Naive thymus-derived CD4-positive, alpha-beta T cell (primary cell): ENCODE measurements around the gene LRPAP1. TPM values are rescaled to one million over a fixed set of nuclear protein-coding genes. Genes with fewer than 3 reads are reported as not detected.
"Not testable (repeated sequence)": the region's sequence is repeated elsewhere in the genome, so short reads cannot be mapped to it uniquely, and the experiment has no call there.

Experiments
- ATAC-seq: fragments of 150-1000 bp; cut with Tn5 transposase; 2 replicates; pipeline ENCODE4 v1.10.0; 2021; ENCODE audit warnings: mild to moderate bottlenecking, moderate library complexity
- CTCF ChIA-PET: fragments of 350-600 bp; sonication (Branson Sonifier 250); formaldehyde crosslinking; loops from one replicate; lab custom pipeline; 2021; ENCODE audit warnings: antibody characterized with exemption; lab: Charles Lee
- POLR2A ChIA-PET: fragments of 350-600 bp; sonication (Branson Sonifier 250); formaldehyde crosslinking; loops from one replicate; lab custom pipeline; 2021; ENCODE audit warnings: antibody characterized with exemption, inconsistent platforms; lab: Charles Lee
- DNase-seq, 9 donors: peaks; one replicate each; pipeline versions ENCODE4 v3.0.0 to v3.0.0-alpha.2; 2020 to 2022; ENCODE audit warnings: mixed read lengths in 1 of 9
- H3K27ac ChIP-seq: one replicate; pipeline ENCODE4 v1.7.0; 2013; ENCODE audit warnings: mild to moderate bottlenecking, low read depth, low read length, moderate library complexity
- H3K27me3 ChIP-seq, 2 donors: one replicate each; pipeline ENCODE4 v1.7.0; 2013; ENCODE audit warnings: low read length in 2 of 2, mild to moderate bottlenecking in 2 of 2, moderate library complexity in 2 of 2; ENCODE audit not compliant: control insufficient read depth in 2 of 2, insufficient read depth in 2 of 2
- H3K36me3 ChIP-seq, 3 experiments: 1 replicate in 2 of 3; 2 replicates in 1 of 3; pipeline ENCODE4 v1.7.0; 2013; ENCODE audit warnings: low read length in 3 of 3, mild to moderate bottlenecking in 3 of 3, moderate library complexity in 1 of 3; ENCODE audit not compliant: insufficient read depth in 3 of 3, control insufficient read depth in 2 of 3
- H3K4me1 ChIP-seq, 2 donors: one replicate each; pipeline ENCODE4 v1.7.0; 2013; ENCODE audit warnings: low read length in 2 of 2, mild to moderate bottlenecking in 2 of 2, moderate library complexity in 1 of 2; ENCODE audit not compliant: control insufficient read depth in 2 of 2, insufficient read depth in 2 of 2
- H3K4me3 ChIP-seq: 2 replicates; pipeline ENCODE4 v1.7.0; 2013; ENCODE audit warnings: mild to moderate bottlenecking, low read length
- H3K9me3 ChIP-seq, 3 experiments: 1 replicate in 2 of 3; 2 replicates in 1 of 3; pipeline ENCODE4 v1.7.0; 2013; ENCODE audit warnings: low read length in 3 of 3; ENCODE audit not compliant: control insufficient read depth in 2 of 3
- H3K27ac Mint-ChIP-seq, 9 donors: one replicate each; pipeline ENCODE4 v1.8.0; 2020 to 2022; ENCODE audit warnings: mixed read lengths in 9 of 9, mild to moderate bottlenecking in 8 of 9, moderate library complexity in 5 of 9, inconsistent platforms in 2 of 9
- H3K27me3 Mint-ChIP-seq, 5 donors: one replicate each; pipeline ENCODE4 v1.8.0; 2021 to 2022; ENCODE audit warnings: mixed read lengths in 5 of 5, mild to moderate bottlenecking in 1 of 5
- H3K36me3 Mint-ChIP-seq, 5 donors: one replicate each; pipeline ENCODE4 v1.8.0; 2020 to 2022; ENCODE audit warnings: mixed read lengths in 5 of 5, mild to moderate bottlenecking in 3 of 5, inconsistent platforms in 1 of 5
- H3K4me1 Mint-ChIP-seq, 7 donors: one replicate each; pipeline ENCODE4 v1.8.0; 2020 to 2022; ENCODE audit warnings: mixed read lengths in 7 of 7, mild to moderate bottlenecking in 3 of 7, inconsistent platforms in 1 of 7
- H3K4me3 Mint-ChIP-seq, 10 donors: one replicate each; pipeline ENCODE4 v1.8.0; 2020 to 2022; ENCODE audit warnings: mild to moderate bottlenecking in 10 of 10, mixed read lengths in 10 of 10, moderate library complexity in 6 of 10, inconsistent platforms in 2 of 10
- H3K9me3 Mint-ChIP-seq, 11 donors: one replicate each; pipeline ENCODE4 v1.8.0; 2020 to 2022; ENCODE audit warnings: mixed read lengths in 11 of 11, mild to moderate bottlenecking in 4 of 11, inconsistent platforms in 1 of 11, moderate library complexity in 1 of 11
- intact Hi-C, 2 donors: fragments of 100-400 bp; cut with micrococcal nuclease; formaldehyde crosslinking; loops; one replicate each; pipeline ENCODE4 v1.15.1; 2023
- polyA plus RNA-seq, 2 donors: library from polyadenylated mRNA; unstranded; fragments of 300-500 nt; fragmentation: Illumina TruSeq; gene quantifications; one replicate each; pipeline ENCODE4 v1.2.3, GENCODE V29; 2021
- total RNA-seq, 6 experiments: library from RNA in 5 of 6; stranded (reverse) in 5 of 6; gene quantifications; 1 replicate in 5 of 6; 2 replicates in 1 of 6; pipeline ENCODE4 v1.2.3 and lab custom pipeline; 2021 to 2026

Gene LRPAP1, protein sequence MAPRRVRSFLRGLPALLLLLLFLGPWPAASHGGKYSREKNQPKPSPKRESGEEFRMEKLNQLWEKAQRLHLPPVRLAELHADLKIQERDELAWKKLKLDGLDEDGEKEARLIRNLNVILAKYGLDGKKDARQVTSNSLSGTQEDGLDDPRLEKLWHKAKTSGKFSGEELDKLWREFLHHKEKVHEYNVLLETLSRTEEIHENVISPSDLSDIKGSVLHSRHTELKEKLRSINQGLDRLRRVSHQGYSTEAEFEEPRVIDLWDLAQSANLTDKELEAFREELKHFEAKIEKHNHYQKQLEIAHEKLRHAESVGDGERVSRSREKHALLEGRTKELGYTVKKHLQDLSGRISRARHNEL
- total RNA-seq (10 to 100 TPM; 65.2 to 88.6 (median 79.4) TPM), polyA plus RNA-seq (100 to 1,000 TPM; 103 to 126 TPM), total RNA-seq (lab: John Stamatoyannopoulos, UW) (141 reads per million, percentile 89 among the genes with 10 or more reads in this experiment)

DNA sequence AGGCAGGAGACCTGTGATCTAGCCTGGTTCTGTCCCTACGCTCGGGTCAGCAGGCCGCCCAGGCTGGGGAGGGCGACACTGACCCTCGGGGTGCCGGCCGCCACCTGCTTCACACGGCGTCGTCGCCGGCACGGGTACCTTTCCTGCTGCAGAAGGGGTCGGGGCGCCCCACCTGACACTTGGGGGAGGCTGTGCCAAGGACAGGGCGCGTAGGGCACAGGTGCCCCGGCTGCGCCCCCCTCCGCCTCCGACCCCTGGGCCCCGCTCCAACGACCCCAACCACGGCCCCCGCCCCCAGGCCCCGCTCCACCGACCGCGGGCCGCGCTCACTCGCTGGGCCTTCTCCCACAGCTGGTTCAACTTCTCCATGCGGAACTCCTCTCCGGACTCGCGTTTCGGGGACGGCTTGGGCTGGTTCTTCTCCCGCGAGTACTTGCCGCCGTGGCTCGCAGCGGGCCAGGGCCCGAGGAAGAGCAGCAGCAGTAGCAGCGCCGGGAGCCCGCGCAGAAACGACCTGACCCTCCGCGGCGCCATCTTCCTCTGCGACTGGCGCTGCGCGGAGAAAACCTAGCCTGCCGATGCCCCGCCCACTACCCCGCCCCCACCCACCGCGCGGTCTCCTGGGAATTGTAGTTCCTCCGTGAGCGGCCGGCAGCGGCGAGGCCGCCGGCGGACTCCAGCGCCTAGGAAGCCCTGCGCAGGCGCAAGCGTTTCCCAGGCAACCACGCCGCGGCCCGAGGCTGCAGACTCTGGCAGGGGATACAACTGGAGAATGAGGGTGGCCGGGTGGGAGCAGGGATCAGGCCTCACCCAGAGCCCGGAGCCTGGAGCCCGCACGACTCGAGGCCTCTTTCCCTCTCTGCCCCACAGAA lies at the start of gene LRPAP1:
Gene LRPAP1, minus strand, starts transcription at position 544 of the 872 bp plus-strand sequence. Its CDS starts 10 bp downstream, at position 534.
- Mint-ChIP-seq H3K27me3 (peaks cover 5 to 10% (median 6%) of the 10 kb centered on the region in 5 donors), H3K27ac (peak within 1 kb of the TSS; percentile 91 to 99 (median 95)), H3K4me1 (peaks cover 18 to 50% (median 39%) of the 10 kb centered on the region in 7 donors), H3K9me3 (peaks cover 0 to 11% (median 5%) of the 10 kb centered on the region in 11 donors), H3K36me3 (peaks cover 0 to 5% (median 3%) of the 10 kb centered on the region in 5 donors), H3K4me3 (peak within 1 kb of the TSS; percentile 95 to 100 (median 99))
- Histone ChIP-seq H3K36me3 (peaks cover 0 to 27% (median 4%) of the 10 kb centered on the region in 3 experiments), H3K4me1 (peaks cover 16 to 32% of the 10 kb centered on the region in 2 donors), H3K27ac (peak within 1 kb of the TSS; percentile 84), H3K27me3 (no peaks in the 10 kb centered on the region), H3K4me3 (peak within 1 kb of the TSS; percentile 83), H3K9me3 (no peaks in the 10 kb centered on the region)
- DNase-seq (peak; percentile 69 to 92 (median 78)), ATAC-seq (peak; percentile 96)
- POLR2A ChIA-PET: interaction anchor here (0.5 kb wide), 1 partner anchor 1042 kb away, joined by 4 read pairs; no protein-coding TSS in a partner anchor
- intact Hi-C loops: loop anchor here (1.0 to 5.0 kb wide), 5 partner anchors 230 to 1290 kb away; partner anchors contain the start of genes GRK4 (in 2 of the 2), NOP14 (in 2 of the 2), HAUS3 (in 1 of the 2) and HTT (in 1 of the 2)
- CTCF ChIA-PET: no interaction called here

DNA sequence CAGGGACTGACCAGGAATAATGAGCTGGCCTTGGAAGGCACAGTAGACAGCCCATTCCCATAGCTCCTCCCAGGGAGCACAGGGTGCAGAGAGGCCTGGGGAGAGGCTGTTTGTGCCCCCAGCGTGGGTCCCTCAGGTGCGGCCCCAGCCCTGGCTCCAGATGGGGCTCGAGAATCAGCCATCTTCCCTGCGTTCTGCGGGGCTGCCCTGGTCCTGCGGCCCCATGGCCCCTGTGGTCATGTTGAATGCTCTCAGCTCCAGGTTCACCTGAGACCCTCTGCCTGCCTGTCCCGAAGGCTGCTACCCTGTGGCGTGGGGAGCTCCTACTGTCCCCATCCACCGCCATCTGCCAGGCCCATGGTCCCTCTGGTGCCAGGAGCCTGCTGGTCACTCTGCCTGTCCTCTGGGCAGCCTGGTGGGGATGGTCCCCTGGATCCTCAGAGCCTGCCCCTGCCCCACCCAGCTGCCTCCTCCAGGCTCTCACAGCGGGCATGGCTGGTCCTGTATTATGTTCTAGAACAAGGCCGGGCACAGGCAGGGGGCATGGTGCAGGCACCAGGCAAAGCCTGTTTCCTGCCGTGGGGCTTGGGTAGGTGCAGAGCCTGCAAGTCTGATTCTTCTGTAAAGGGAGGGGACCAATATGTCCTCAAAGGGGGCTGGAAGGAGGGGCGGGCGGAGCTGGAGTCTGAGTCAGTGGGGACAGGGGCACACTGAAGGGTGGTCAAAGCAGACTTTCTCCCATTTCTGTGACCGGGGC lies 49.3 kb upstream of the LRPAP1 start:
- H3K36me3 Mint-ChIP-seq, H3K27me3 ChIP-seq, H3K4me1 Mint-ChIP-seq, POLR2A ChIA-PET, H3K36me3 ChIP-seq, CTCF ChIA-PET, H3K9me3 ChIP-seq, H3K4me3 Mint-ChIP-seq, H3K4me3 ChIP-seq, H3K4me1 ChIP-seq, DNase-seq, ATAC-seq, H3K9me3 Mint-ChIP-seq, H3K27ac ChIP-seq, intact Hi-C loops: not testable (repeated sequence)
- Mint-ChIP-seq H3K27ac (peak overlapping the region in 1 of 9 donors; percentile 38), H3K27me3 (peaks cover 0 to 33% (median 20%) of the 10 kb centered on the region in 5 donors)

DNA sequence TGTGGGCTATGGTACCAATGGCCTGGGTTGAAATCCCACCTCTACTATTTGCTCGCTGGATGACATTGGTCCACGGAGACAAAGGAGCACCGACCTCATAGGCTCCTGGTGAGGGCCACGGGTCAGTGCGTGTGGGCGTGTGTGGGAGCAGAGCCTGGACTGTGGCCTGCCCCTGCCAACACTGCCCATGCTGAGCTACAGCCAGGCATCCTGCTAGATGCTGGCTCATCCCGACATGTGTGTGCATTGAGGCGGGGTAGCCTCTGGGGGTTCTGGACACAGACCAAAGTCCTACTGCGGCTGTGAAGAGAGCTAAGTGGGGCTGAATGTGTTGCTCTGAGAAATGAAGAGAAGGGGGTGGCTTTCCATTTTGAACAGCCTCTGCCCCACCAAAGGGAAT lies 48.6 kb upstream of the LRPAP1 start:
- H3K4me1 ChIP-seq, ATAC-seq, H3K4me3 Mint-ChIP-seq, H3K36me3 ChIP-seq, H3K4me3 ChIP-seq, H3K27me3 ChIP-seq, intact Hi-C loops, POLR2A ChIA-PET, CTCF ChIA-PET, H3K27ac ChIP-seq, H3K9me3 Mint-ChIP-seq, H3K27ac Mint-ChIP-seq, DNase-seq, H3K9me3 ChIP-seq, H3K36me3 Mint-ChIP-seq, H3K4me1 Mint-ChIP-seq: not testable (repeated sequence)
- H3K27me3 Mint-ChIP-seq: peaks cover 0 to 36% (median 20%) of the 10 kb centered on the region in 5 donors

DNA sequence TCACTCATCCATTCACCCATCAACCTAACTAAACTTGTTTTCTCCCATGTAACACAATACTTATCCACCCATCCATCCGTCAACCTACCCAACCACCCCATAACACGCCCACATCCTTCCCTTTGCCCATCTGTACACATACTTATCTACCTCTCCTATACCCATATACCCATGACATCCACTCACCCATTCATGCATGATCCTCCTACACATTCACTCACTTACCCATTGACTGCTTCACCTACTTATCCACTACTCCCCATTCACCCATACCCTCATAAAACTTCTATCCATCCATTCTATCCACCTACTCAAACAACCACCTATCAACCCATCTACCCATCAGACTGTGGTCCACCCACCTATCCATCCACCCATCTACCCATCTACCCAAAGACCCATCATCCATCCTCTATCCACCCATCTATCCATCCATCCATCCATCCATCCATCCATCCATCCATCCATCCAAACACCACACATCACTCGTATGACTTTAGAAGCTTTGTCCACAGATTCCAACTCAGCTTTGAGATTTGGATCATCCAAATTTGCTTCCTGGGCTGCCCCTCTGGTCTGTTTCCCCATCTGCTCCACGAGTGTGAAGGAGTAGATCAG lies 46.4 kb upstream of the LRPAP1 start:
- H3K4me1 Mint-ChIP-seq, H3K36me3 Mint-ChIP-seq, H3K4me1 ChIP-seq, H3K36me3 ChIP-seq, H3K4me3 Mint-ChIP-seq, CTCF ChIA-PET, H3K27ac Mint-ChIP-seq, H3K27me3 ChIP-seq, H3K4me3 ChIP-seq, ATAC-seq, intact Hi-C loops, H3K27ac ChIP-seq, POLR2A ChIA-PET, DNase-seq, H3K9me3 Mint-ChIP-seq, H3K9me3 ChIP-seq: not testable (repeated sequence)
- H3K27me3 Mint-ChIP-seq: peaks cover 0 to 33% (median 20%) of the 10 kb centered on the region in 5 donors

DNA sequence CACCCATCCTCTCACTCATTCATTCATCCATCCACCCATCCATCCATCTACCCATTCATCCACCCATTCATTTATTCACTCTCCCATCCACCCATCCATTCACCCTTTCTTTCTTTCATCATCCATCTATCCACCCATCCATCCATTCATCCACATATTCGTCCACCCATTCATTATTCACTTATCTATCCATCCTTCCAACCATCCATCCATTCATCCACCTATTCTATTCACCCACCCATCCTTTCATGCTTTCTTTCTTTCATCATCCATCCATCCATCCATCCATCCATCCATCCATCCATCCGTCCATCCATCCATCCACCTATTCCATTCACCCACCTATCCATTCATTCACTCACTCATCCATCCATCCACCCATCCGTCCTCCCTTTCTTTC lies 45.8 kb upstream of the LRPAP1 start:
- DNase-seq, H3K27ac Mint-ChIP-seq, H3K36me3 Mint-ChIP-seq, POLR2A ChIA-PET, ATAC-seq, H3K27ac ChIP-seq, H3K36me3 ChIP-seq, H3K9me3 ChIP-seq, H3K4me1 Mint-ChIP-seq, intact Hi-C loops, H3K4me3 Mint-ChIP-seq, H3K4me3 ChIP-seq, CTCF ChIA-PET, H3K9me3 Mint-ChIP-seq, H3K4me1 ChIP-seq, H3K27me3 ChIP-seq: not testable (repeated sequence)
- peaks cover 0 to 28% (median 20%) of the 10 kb centered on the region in 5 donors for H3K27me3 Mint-ChIP-seq
